Lower leg skin (tissue), 3 donors: Measurements from ENCODE around the gene GRAP.
"Not testable (repeated sequence)": the region's sequence is repeated elsewhere in the genome, so short reads cannot be mapped to it uniquely, and the experiment has no call there.

ENCODE experiments used
- CTCF ChIP-seq, 3 donors: fragments of 450-650 bp; IDR thresholded peaks; one replicate each; pipeline ENCODE4 v1.5.1; 2016; ENCODE audit warnings: antibody characterized with exemption in 3 of 3, mild to moderate bottlenecking in 3 of 3, moderate library complexity in 2 of 3
- POLR2A ChIP-seq, 2 donors: fragments of 450-650 bp; IDR thresholded peaks; one replicate each; pipeline ENCODE4 v1.6.1; 2016 to 2017; ENCODE audit warnings: antibody characterized with exemption in 2 of 2, mild to moderate bottlenecking in 1 of 2, moderate library complexity in 1 of 2

GRCh38 chr17:19090058-19090772 is 43.5 kb upstream of the GRAP start:
- TF ChIP-seq CTCF, POLR2A (IDR thresholded peaks at IDR 0.05): not testable (repeated sequence)
